Effector CD4-positive, alpha-beta T cell (primary cell): ENCODE data around the gene KRT1.

ENCODE experiments used
- DNase-seq: peaks from one replicate; pipeline ENCODE4 v3.0.0-alpha.2; 2020

KRT1 gene

GRCh38 chr12:52632656-52633055 lies 47.6 kb downstream of the KRT1 start:
- no peak for DNase-seq

- DNase-seq: no peak
Measured at GRCh38 chr12:52631676-52632459, 48.3 kb downstream of the KRT1 start.

- no peak for DNase-seq
Measured at GRCh38 chr12:52631264-52631663, 48.9 kb downstream of the KRT1 start.

GRCh38 chr12:52630599-52631200 lies 49.5 kb downstream of the KRT1 start:
- DNase-seq: no peak

- no peak for DNase-seq
Measured at GRCh38 chr12:52630008-52630500, 50.2 kb downstream of the KRT1 start.

GRCh38 chr12:52629281-52630007 lies 50.8 kb downstream of the KRT1 start:
- no peak for DNase-seq

- DNase-seq: no peak
Measured at GRCh38 chr12:52628841-52629240, 51.4 kb downstream of the KRT1 start.

- DNase-seq: no peak
Measured at GRCh38 chr12:52628111-52628507, 52.1 kb downstream of the KRT1 start.

- no peak for DNase-seq
Measured at GRCh38 chr12:52627395-52628110, 52.7 kb downstream of the KRT1 start.
